H1 (cell line): ENCODE data around the gene UBIAD1. TPM values are rescaled to one million over a fixed set of nuclear protein-coding genes. Genes with fewer than 3 reads are reported as not detected.

Source experiments
- CTBP2 ChIP-seq: IDR thresholded peaks from 2 replicates; pipeline ENCODE4 v1.7.0; 2011; ENCODE audit warnings: borderline replicate concordance, mild to moderate bottlenecking, moderate library complexity, mixed read lengths, low read length; ENCODE audit not compliant: insufficient read depth, insufficient read length
- GABPA ChIP-seq: IDR thresholded peaks from 2 replicates; pipeline ENCODE4 v1.6.1; 2011; ENCODE audit warnings: mild to moderate bottlenecking, low read length, moderate library complexity, borderline replicate concordance; ENCODE audit not compliant: insufficient read depth
- RAD21 ChIP-seq, 2 experiments: IDR thresholded peaks in 1 of 2; conservative IDR thresholded peaks in 1 of 2; 2 replicates each; pipeline ENCODE4 v1.6.1; 2011; ENCODE audit warnings: low read depth in 2 of 2, low read length in 2 of 2, improper control_type of control experiment in 1 of 2, inconsistent platforms in 1 of 2, mild to moderate bottlenecking in 1 of 2, moderate library complexity in 1 of 2
- YY1 ChIP-seq: IDR thresholded peaks from 2 replicates; pipeline ENCODE4 v1.6.1; 2011; ENCODE audit warnings: low read depth, mild to moderate bottlenecking, low read length
- polyA plus RNA-seq, 7 experiments: library from polyadenylated mRNA; depleted of rRNA in 3 of 7; stranded (reverse) in 5 of 7; unstranded in 2 of 7; fragments of >200 nt in 5 of 7; fragments of 200-250 nt in 2 of 7; gene quantifications; 1 replicate in 5 of 7; 2 replicates in 1 of 7; 4 replicates in 1 of 7; pipeline versions ENCODE4 v1.2.1 to v1.2.3, GENCODE V29; 2011 to 2013; ENCODE audit warnings: missing spikeins in 2 of 7, mixed read lengths in 2 of 7
- total RNA-seq: library from RNA; stranded (reverse); fragmentation: NEBNext Ultra II Directional; extraction: Animal tissue kit (Norgen Biotek cat#: 25700); gene quantifications from 2 replicates; pipeline ENCODE4 v1.2.1, GENCODE V29; 2021
- TF ChIP-seq, protein P1 (sequence below): IDR thresholded peaks from 2 replicates; pipeline ENCODE4 v1.6.1; 2012; ENCODE audit warnings: inconsistent platforms

UBIAD1 gene
- total and polyA plus RNA-seq, 2 of the 8 experiments (the other 6 are each of a cell fraction or from before 2014, with no cell fraction given) = 23.4 to 26.6 TPM

GRCh38 chr1:11333631-11334030, 60.6 kb downstream of the UBIAD1 start (continued):
- TF ChIP-seq, protein P1, sequence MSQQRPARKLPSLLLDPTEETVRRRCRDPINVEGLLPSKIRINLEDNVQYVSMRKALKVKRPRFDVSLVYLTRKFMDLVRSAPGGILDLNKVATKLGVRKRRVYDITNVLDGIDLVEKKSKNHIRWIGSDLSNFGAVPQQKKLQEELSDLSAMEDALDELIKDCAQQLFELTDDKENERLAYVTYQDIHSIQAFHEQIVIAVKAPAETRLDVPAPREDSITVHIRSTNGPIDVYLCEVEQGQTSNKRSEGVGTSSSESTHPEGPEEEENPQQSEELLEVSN = no peak
- TF ChIP-seq GABPA = no peak
- no peak for TF ChIP-seq CTBP2
- TF ChIP-seq RAD21 (IDR thresholded peaks at IDR 0.05 in 1 of 2, conservative IDR thresholded peaks at IDR 0.05 in 1 of 2; ENCODE audit: low read depth in 2 of 2, low read length in 2 of 2) = no peak
- no peak for TF ChIP-seq YY1
- TF ChIP-seq, all 59 proteins: peak for 0
